ENCODE measurements around the gene CNTN4. TPM values are rescaled to one million over a fixed set of nuclear protein-coding genes. Genes with fewer than 3 reads are reported as not detected.

CNTN4 gene
- total RNA-seq, 1 experiment from 2014 or later: 5.7 TPM

- no TSS peak for BruUV-seq (replicated peaks)
- no peaks in the 10 kb centered on the region for H3K27me3 ChIP-seq (replicated peaks; ENCODE audit: insufficient read depth, low read depth, low read length, poor library complexity)
These were observed 479.9 kb downstream of the CNTN4 start for GRCh38 chr3:2578560-2578959.

GRCh38 chr3:2579206-2579605 lies 480.5 kb downstream of the CNTN4 start:
- Histone ChIP-seq H3K4me1 (ENCODE audit: insufficient read depth, low read length, poor library complexity, severe bottlenecking) (no peaks in the 10 kb centered on the region), H3K4me3 (ENCODE audit: low read depth, low read length, poor library complexity, severe bottlenecking) (no peak overlapping the region), H3K27ac (ENCODE audit: low read depth, low read length, poor library complexity, severe bottlenecking) (no peak overlapping the region), H3K27me3 (replicated peaks; ENCODE audit: insufficient read depth, low read depth, low read length, poor library complexity) (no peaks in the 10 kb centered on the region), H3K36me3 (ENCODE audit: insufficient read depth, low read length, poor library complexity, severe bottlenecking) (no peaks in the 10 kb centered on the region), H3K9me3 (ENCODE audit: low read depth, low read length, poor library complexity, severe bottlenecking) (peaks cover 3% of the 10 kb centered on the region)
- BruUV-seq (replicated peaks): no TSS peak
- peak; percentile 17 for DNase-seq (ENCODE audit: low spot score)
- CTCF ChIA-PET: no interaction called here
- POLR2A ChIA-PET (ENCODE audit: low non-redundant PET): no interaction called here
- intact Hi-C loops (cut with micrococcal nuclease; ENCODE audit: unreplicated experiment): no loop called here
- TF ChIP-seq EZH2 (IDR thresholded peaks at IDR 0.05; ENCODE audit: borderline replicate concordance, low read depth, low read length, poor library complexity, severe bottlenecking): no peak
- TF ChIP-seq, protein P1, sequence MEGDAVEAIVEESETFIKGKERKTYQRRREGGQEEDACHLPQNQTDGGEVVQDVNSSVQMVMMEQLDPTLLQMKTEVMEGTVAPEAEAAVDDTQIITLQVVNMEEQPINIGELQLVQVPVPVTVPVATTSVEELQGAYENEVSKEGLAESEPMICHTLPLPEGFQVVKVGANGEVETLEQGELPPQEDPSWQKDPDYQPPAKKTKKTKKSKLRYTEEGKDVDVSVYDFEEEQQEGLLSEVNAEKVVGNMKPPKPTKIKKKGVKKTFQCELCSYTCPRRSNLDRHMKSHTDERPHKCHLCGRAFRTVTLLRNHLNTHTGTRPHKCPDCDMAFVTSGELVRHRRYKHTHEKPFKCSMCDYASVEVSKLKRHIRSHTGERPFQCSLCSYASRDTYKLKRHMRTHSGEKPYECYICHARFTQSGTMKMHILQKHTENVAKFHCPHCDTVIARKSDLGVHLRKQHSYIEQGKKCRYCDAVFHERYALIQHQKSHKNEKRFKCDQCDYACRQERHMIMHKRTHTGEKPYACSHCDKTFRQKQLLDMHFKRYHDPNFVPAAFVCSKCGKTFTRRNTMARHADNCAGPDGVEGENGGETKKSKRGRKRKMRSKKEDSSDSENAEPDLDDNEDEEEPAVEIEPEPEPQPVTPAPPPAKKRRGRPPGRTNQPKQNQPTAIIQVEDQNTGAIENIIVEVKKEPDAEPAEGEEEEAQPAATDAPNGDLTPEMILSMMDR (conservative IDR thresholded peaks at IDR 0.05; ENCODE audit: low read depth, low read length): no peak

More at GRCh38 chr3:2578560-2578959, 479.9 kb downstream of the CNTN4 start:
- Histone ChIP-seq H3K36me3 (ENCODE audit: insufficient read depth, low read length, poor library complexity, severe bottlenecking) (no peaks in the 10 kb centered on the region), H3K27ac (ENCODE audit: low read depth, low read length, poor library complexity, severe bottlenecking) (no peak overlapping the region), H3K9me3 (ENCODE audit: low read depth, low read length, poor library complexity, severe bottlenecking) (peaks cover 5% of the 10 kb centered on the region), H3K4me1 (ENCODE audit: insufficient read depth, low read length, poor library complexity, severe bottlenecking) (no peaks in the 10 kb centered on the region), H3K4me3 (ENCODE audit: low read depth, low read length, poor library complexity, severe bottlenecking) (no peak overlapping the region)
- intact Hi-C loops (cut with micrococcal nuclease; ENCODE audit: unreplicated experiment): no loop called here
- no peak for DNase-seq (ENCODE audit: low spot score)
- ChIA-PET CTCF (no interaction called here), POLR2A (ENCODE audit: low non-redundant PET) (no interaction called here)
- no peak for TF ChIP-seq EZH2 (IDR thresholded peaks at IDR 0.05; ENCODE audit: borderline replicate concordance, low read depth, low read length, poor library complexity, severe bottlenecking)
- TF ChIP-seq, protein P1 (conservative IDR thresholded peaks at IDR 0.05; ENCODE audit: low read depth, low read length): no peak

DNA sequence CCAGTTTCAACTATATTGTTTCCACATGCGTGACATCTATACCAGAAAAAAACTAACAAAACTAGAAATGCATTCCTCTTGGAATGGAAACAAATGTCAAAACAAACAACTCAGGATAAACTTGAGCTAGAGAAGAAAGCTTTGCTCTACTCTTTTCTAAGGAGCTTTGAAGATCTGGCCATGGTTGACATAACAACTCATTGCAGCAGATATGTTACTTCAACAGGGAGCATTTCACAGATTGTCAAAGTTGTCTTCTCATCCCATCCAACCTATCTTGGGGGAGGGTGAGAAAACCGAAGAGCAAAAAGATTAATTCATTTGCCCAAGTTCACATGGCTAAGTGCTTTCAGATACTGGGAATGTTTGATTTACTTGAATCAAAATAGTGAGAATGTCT lies 484.4 kb downstream of the CNTN4 start:
- BruUV-seq (replicated peaks): no TSS peak
- ChIA-PET CTCF (no interaction called here), POLR2A (ENCODE audit: low non-redundant PET) (no interaction called here)
- DNase-seq (ENCODE audit: low spot score): no peak
- Histone ChIP-seq H3K27ac (ENCODE audit: low read depth, low read length, poor library complexity, severe bottlenecking) (no peak overlapping the region), H3K4me1 (ENCODE audit: insufficient read depth, low read length, poor library complexity, severe bottlenecking) (no peaks in the 10 kb centered on the region), H3K9me3 (ENCODE audit: low read depth, low read length, poor library complexity, severe bottlenecking) (no peaks in the 10 kb centered on the region), H3K4me3 (ENCODE audit: low read depth, low read length, poor library complexity, severe bottlenecking) (no peak overlapping the region), H3K36me3 (ENCODE audit: insufficient read depth, low read length, poor library complexity, severe bottlenecking) (no peaks in the 10 kb centered on the region), H3K27me3 (replicated peaks; ENCODE audit: insufficient read depth, low read depth, low read length, poor library complexity) (no peaks in the 10 kb centered on the region)
- intact Hi-C loops (cut with micrococcal nuclease; ENCODE audit: unreplicated experiment): no loop called here
- TF ChIP-seq, protein P1 (conservative IDR thresholded peaks at IDR 0.05; ENCODE audit: low read depth, low read length): no peak
- TF ChIP-seq EZH2 (IDR thresholded peaks at IDR 0.05; ENCODE audit: borderline replicate concordance, low read depth, low read length, poor library complexity, severe bottlenecking): no peak

Data from A673 (cell line).